ENCODE data around the gene ARPC4. TPM values are rescaled to one million over a fixed set of nuclear protein-coding genes. Genes with fewer than 3 reads are reported as not detected.

Gene ARPC4
- total RNA-seq, 1 experiment from 2014 or later: 251 TPM

Other genes starting within 250 kb of the ARPC4 start
- gene LHFPL4, start 239.3 kb upstream of the ARPC4 start, total RNA-seq (2014; rRNA removed; shearing (Covaris generic)): 0.61 and 1.3 TPM in 2 replicates
- gene MTMR14, start 143.6 kb upstream of the ARPC4 start, total RNA-seq (2014; rRNA removed; shearing (Covaris generic)): 53.4 and 55.3 TPM in 2 replicates
- gene CPNE9, start 89.2 kb upstream of the ARPC4 start, total RNA-seq (2014; rRNA removed; shearing (Covaris generic)): 0.53 and 0.79 TPM in 2 replicates
- gene BRPF1, start 61.3 kb upstream of the ARPC4 start, total RNA-seq (2014; rRNA removed; shearing (Covaris generic)): 17.7 and 18.8 TPM in 2 replicates
- 11.0 and 16.0 TPM in 2 replicates for gene OGG1, start 43.1 kb upstream of the ARPC4 start, total RNA-seq (2014; rRNA removed; shearing (Covaris generic))
- 0.19 and 0.32 TPM in 2 replicates for gene CAMK1, start 23.1 kb upstream of the ARPC4 start, total RNA-seq (2014; rRNA removed; shearing (Covaris generic))
- gene TADA3, start 609 bp upstream of the ARPC4 start, total RNA-seq (2014; rRNA removed; shearing (Covaris generic)): 74.0 and 75.7 TPM in 2 replicates
- gene TTLL3, start 17.2 kb downstream of the ARPC4 start, total RNA-seq (2014; rRNA removed; shearing (Covaris generic)): 4.2 and 4.4 TPM in 2 replicates
- gene RPUSD3, start 50.9 kb downstream of the ARPC4 start, total RNA-seq (2014; rRNA removed; shearing (Covaris generic)): 125 and 127 TPM in 2 replicates
- 0.24 and 0.71 TPM in 2 replicates for gene CIDEC, start 87.2 kb downstream of the ARPC4 start, total RNA-seq (2014; rRNA removed; shearing (Covaris generic))
- 42.9 and 45.2 TPM in 2 replicates for gene JAGN1, start 97.5 kb downstream of the ARPC4 start, total RNA-seq (2014; rRNA removed; shearing (Covaris generic))
- 0.05 and 0.29 TPM in 2 replicates for gene IL17RE, start 109.8 kb downstream of the ARPC4 start, total RNA-seq (2014; rRNA removed; shearing (Covaris generic))
- gene IL17RC, start 124.0 kb downstream of the ARPC4 start, total RNA-seq (2014; rRNA removed; shearing (Covaris generic)): 49.0 and 49.1 TPM in 2 replicates
- gene CRELD1, start 140.8 kb downstream of the ARPC4 start, total RNA-seq (2014; rRNA removed; shearing (Covaris generic)): 47.7 and 50.2 TPM in 2 replicates
- gene PRRT3, start 159.3 kb downstream of the ARPC4 start, total RNA-seq (2014; rRNA removed; shearing (Covaris generic)): 0.34 and 0.51 TPM in 2 replicates
- 213 and 253 TPM in 2 replicates for gene EMC3, start 193.8 kb downstream of the ARPC4 start, total RNA-seq (2014; rRNA removed; shearing (Covaris generic))
- gene FANCD2, start 233.4 kb downstream of the ARPC4 start, total RNA-seq (2014; rRNA removed; shearing (Covaris generic)): 28.9 and 29.5 TPM in 2 replicates

All from SK-MEL-5 (cell line).